Loucy (cell line): ENCODE results near the gene DPM1.

Experiments used
- CTCF ChIP-seq: fragments of 200-600 bp; sonication (generic); conservative IDR thresholded peaks from 2 replicates; pipeline ENCODE4 v1.5.1; 2014; ENCODE audit warnings: mild to moderate bottlenecking, antibody characterized with exemption, low read length
- EZH2phosphoT487 ChIP-seq: fragments of 200-600 bp; IDR thresholded peaks from 2 replicates; pipeline ENCODE4 v1.6.1; 2018; ENCODE audit warnings: antibody characterized with exemption, mild to moderate bottlenecking, moderate library complexity, borderline replicate concordance

- TF ChIP-seq CTCF (no peak), EZH2phosphoT487 (no peak)
Observed at GRCh38 chr20:50930139-50930975, 28.0 kb downstream of the DPM1 start.
